H1 (cell line): ENCODE data around the gene ENAH. TPM values are rescaled to one million over a fixed set of nuclear protein-coding genes. Genes with fewer than 3 reads are reported as not detected.

Source experiments
- CTCF ChIA-PET: fragments of 300-600 bp; sonication (Branson Sonifier 250); formaldehyde crosslinking; loops from one replicate; lab custom pipeline; 2021; ENCODE audit not compliant: partially characterized antibody; lab: Charles Lee
- POLR2A ChIA-PET: fragments of 300-600 bp; sonication (Branson Sonifier 250); formaldehyde crosslinking; loops from one replicate; lab custom pipeline; 2021; ENCODE audit warnings: inconsistent platforms; ENCODE audit not compliant: partially characterized antibody; lab: Charles Lee
- DNase-seq, 2 experiments: peaks; one replicate each; pipeline versions ENCODE4 v3.0.0 to v3.0.0-alpha.2; 2010 to 2022; ENCODE audit warnings: low spot score in 2 of 2, low read depth in 1 of 2, mixed read lengths in 1 of 2
- FAIRE-seq: peaks from 2 replicates; lab custom pipeline; 2011; peaks lifted over from hg19 to GRCh38; lab: Jason Lieb, UNC
- H2AFZ ChIP-seq: 2 replicates; pipeline ENCODE4 v1.8.1; 2012; ENCODE audit warnings: low read length, inconsistent platforms
- H2AK5ac ChIP-seq: 2 replicates; pipeline ENCODE4 v1.6.1; 2013; ENCODE audit warnings: low read depth, low read length
- H2BK120ac ChIP-seq: replicated peaks from 2 replicates; pipeline ENCODE3; 2013; ENCODE audit warnings: low read depth, low read length, inconsistent platforms
- H2BK12ac ChIP-seq: 2 replicates; pipeline ENCODE4 v1.6.1; 2013; ENCODE audit warnings: low read depth, low read length
- H2BK15ac ChIP-seq: 2 replicates; pipeline ENCODE4 v1.6.1; 2013; ENCODE audit warnings: low read length
- H2BK20ac ChIP-seq: 2 replicates; pipeline ENCODE4 v1.6.1; 2013; ENCODE audit warnings: low read length
- H2BK5ac ChIP-seq: 2 replicates; pipeline ENCODE4 v1.6.1; 2013; ENCODE audit warnings: low read depth, low read length
- H3K14ac ChIP-seq: 2 replicates; pipeline ENCODE4 v1.6.1; 2013; ENCODE audit warnings: inconsistent platforms; ENCODE audit not compliant: insufficient read length
- H3K18ac ChIP-seq: 2 replicates; pipeline ENCODE4 v1.6.1; 2013; ENCODE audit warnings: low read length; ENCODE audit errors: extremely low read depth
- H3K23ac ChIP-seq: 2 replicates; pipeline ENCODE4 v1.6.1; 2013; ENCODE audit warnings: inconsistent platforms; ENCODE audit not compliant: insufficient read length
- H3K23me2 ChIP-seq: 2 replicates; pipeline ENCODE4 v1.6.1; 2013; ENCODE audit warnings: low read depth, low read length
- H3K27ac ChIP-seq: 2 replicates; pipeline ENCODE4 v1.6.1; 2011; ENCODE audit warnings: low read depth, low read length, inconsistent platforms
- H3K27me3 ChIP-seq, 4 experiments: replicated peaks in 1 of 4; 1 replicate in 1 of 4; 2 replicates in 3 of 4; pipeline versions ENCODE4 v1.6.1 to v1.8.1; 2011 to 2013; ENCODE audit warnings: low read length in 3 of 4, mild to moderate bottlenecking in 3 of 4, inconsistent platforms in 2 of 4, mixed read lengths in 2 of 4, moderate library complexity in 1 of 4; ENCODE audit not compliant: control insufficient read depth in 3 of 4, insufficient read depth in 3 of 4; ENCODE audit errors: extremely low read depth in 1 of 4
- H3K36me3 ChIP-seq, 4 experiments: 2 replicates each; pipeline versions ENCODE4 v1.6.1 to v1.8.1; 2011 to 2013; ENCODE audit warnings: mild to moderate bottlenecking in 4 of 4, low read length in 3 of 4, moderate library complexity in 2 of 4, control low read depth in 1 of 4, inconsistent platforms in 1 of 4; ENCODE audit not compliant: insufficient read depth in 4 of 4, control insufficient read depth in 2 of 4
- H3K4ac ChIP-seq: replicated peaks from 2 replicates; pipeline ENCODE3; 2013; ENCODE audit warnings: low read length, low read depth, mixed read lengths, inconsistent platforms; ENCODE audit not compliant: insufficient read length
- H3K4me1 ChIP-seq, 4 experiments: replicated peaks in 1 of 4; 1 replicate in 1 of 4; 2 replicates in 3 of 4; pipeline versions ENCODE4 v1.6.1 to v1.8.1; 2011 to 2013; ENCODE audit warnings: low read length in 3 of 4, inconsistent platforms in 2 of 4, mixed read lengths in 1 of 4; ENCODE audit not compliant: insufficient read depth in 4 of 4, control insufficient read depth in 3 of 4
- H3K4me2 ChIP-seq, 2 experiments: 2 replicates each; pipeline versions ENCODE4 v1.6.1 to v1.8.1; 2011 to 2013; ENCODE audit warnings: low read depth in 2 of 2, low read length in 2 of 2, control low read depth in 1 of 2, inconsistent platforms in 1 of 2, mild to moderate bottlenecking in 1 of 2; ENCODE audit not compliant: insufficient read depth in 1 of 2
- H3K4me3 ChIP-seq, 4 experiments: fragments of 200-600, 300-600 bp in 1 of 4; sonication (generic), shearing (Covaris generic), sonication (Bioruptor Twin) in 1 of 4; 2 replicates each; pipeline versions ENCODE4 v1.5.1 to v1.8.1; 2011 to 2016; ENCODE audit warnings: low read length in 4 of 4, low read depth in 3 of 4, control low read depth in 2 of 4, inconsistent platforms in 2 of 4, mild to moderate bottlenecking in 2 of 4, mixed read lengths in 1 of 4, moderate library complexity in 1 of 4; ENCODE audit not compliant: insufficient read depth in 2 of 4; ENCODE audit errors: extremely low read depth in 1 of 4
- H3K56ac ChIP-seq: replicated peaks from 2 replicates; pipeline ENCODE3; 2013; ENCODE audit warnings: low read depth, mild to moderate bottlenecking, mixed read lengths, low read length, inconsistent platforms; ENCODE audit not compliant: insufficient read length
- H3K79me1 ChIP-seq: 2 replicates; pipeline ENCODE4 v1.6.1; 2013; ENCODE audit warnings: low read depth, low read length, control low read depth
- H3K79me2 ChIP-seq, 2 experiments: 2 replicates each; pipeline versions ENCODE4 v1.6.1 to v1.8.1; 2012 to 2013; ENCODE audit warnings: low read length in 2 of 2, mild to moderate bottlenecking in 2 of 2, inconsistent platforms in 1 of 2; ENCODE audit not compliant: insufficient read depth in 2 of 2, control insufficient read depth in 1 of 2
- H3K9ac ChIP-seq, 4 experiments: replicated peaks in 1 of 4; 1 replicate in 1 of 4; 2 replicates in 3 of 4; pipeline versions ENCODE4 v1.6.1 to v1.8.1; 2011 to 2013; ENCODE audit warnings: low read depth in 3 of 4, low read length in 3 of 4, control low read depth in 2 of 4, mild to moderate bottlenecking in 2 of 4, moderate library complexity in 2 of 4, inconsistent platforms in 1 of 4; ENCODE audit errors: extremely low read depth in 1 of 4
- H3K9me3 ChIP-seq, 2 experiments: 2 replicates each; pipeline versions ENCODE4 v1.6.1 to v1.8.1; 2012 to 2013; ENCODE audit warnings: mild to moderate bottlenecking in 2 of 2, moderate library complexity in 2 of 2, control low read depth in 1 of 2, inconsistent platforms in 1 of 2, low read depth in 1 of 2, low read length in 1 of 2, mixed read lengths in 1 of 2; ENCODE audit not compliant: insufficient read depth in 2 of 2
- H4K20me1 ChIP-seq, 2 experiments: replicated peaks in 1 of 2; 2 replicates each; pipeline versions ENCODE3 to v1.8.1; 2011 to 2013; ENCODE audit warnings: inconsistent platforms in 2 of 2, low read length in 2 of 2, mild to moderate bottlenecking in 1 of 2; ENCODE audit not compliant: insufficient read depth in 2 of 2, control insufficient read depth in 1 of 2
- H4K5ac ChIP-seq: 2 replicates; pipeline ENCODE4 v1.6.1; 2013; ENCODE audit warnings: low read length, low read depth, mixed read lengths, inconsistent platforms; ENCODE audit not compliant: insufficient read length
- H4K8ac ChIP-seq: 2 replicates; pipeline ENCODE4 v1.8.0; 2013; ENCODE audit warnings: mild to moderate bottlenecking, moderate library complexity, low read length, inconsistent platforms; ENCODE audit not compliant: insufficient read depth; ENCODE audit errors: extremely low read depth
- H4K91ac ChIP-seq: replicated peaks from 2 replicates; pipeline ENCODE3; 2013; ENCODE audit warnings: low read length, mixed read lengths, inconsistent platforms; ENCODE audit not compliant: insufficient read length
- BACH1 ChIP-seq: IDR thresholded peaks from 2 replicates; pipeline ENCODE4 v1.6.1; 2012; ENCODE audit warnings: low read length, improper control_type of control experiment
- CBX5 ChIP-seq: fragments of 300-800, 300-1000 bp; sonication (generic); IDR thresholded peaks from 2 replicates; pipeline ENCODE4 v1.7.1; 2016; ENCODE audit warnings: antibody characterized with exemption, low read length, low read depth
- JUND ChIP-seq: IDR thresholded peaks from 2 replicates; pipeline ENCODE4 v1.6.1; 2011; ENCODE audit warnings: mild to moderate bottlenecking, improper control_type of control experiment, low read length
- WGBS, 2 experiments: shearing (Covaris generic) in 1 of 2; methylation state at CpG; one replicate each; pipeline versions ENCODE4 v1.1.6 to v1.1.7; 2013 to 2015; ENCODE audit warnings: low lambda C conversion rate in 2 of 2, mixed read lengths in 2 of 2, inconsistent platforms in 1 of 2, low coverage in 1 of 2, missing lambda C conversion rate in 1 of 2; ENCODE audit not compliant: insufficient replicate concordance in 2 of 2, insufficient coverage in 1 of 2, insufficient read length in 1 of 2; ENCODE audit errors: extremely low coverage in 1 of 2, missing lambda C conversion rate in 1 of 2; 5-methylcytosine and 5-hydroxymethylcytosine counted together
- polyA plus RNA-seq, 7 experiments: library from polyadenylated mRNA; depleted of rRNA in 3 of 7; stranded (reverse) in 5 of 7; unstranded in 2 of 7; fragments of >200 nt in 5 of 7; fragments of 200-250 nt in 2 of 7; gene quantifications; 1 replicate in 5 of 7; 2 replicates in 1 of 7; 4 replicates in 1 of 7; pipeline versions ENCODE4 v1.2.1 to v1.2.3, GENCODE V29; 2011 to 2013; ENCODE audit warnings: missing spikeins in 2 of 7, mixed read lengths in 2 of 7
- total RNA-seq: library from RNA; stranded (reverse); fragmentation: NEBNext Ultra II Directional; extraction: Animal tissue kit (Norgen Biotek cat#: 25700); gene quantifications from 2 replicates; pipeline ENCODE4 v1.2.1, GENCODE V29; 2021

The ENAH gene
- total and polyA plus RNA-seq, 2 of the 8 experiments (the other 6 are each of a cell fraction or from before 2014, with no cell fraction given), result 39.1 to 335 TPM

DNA sequence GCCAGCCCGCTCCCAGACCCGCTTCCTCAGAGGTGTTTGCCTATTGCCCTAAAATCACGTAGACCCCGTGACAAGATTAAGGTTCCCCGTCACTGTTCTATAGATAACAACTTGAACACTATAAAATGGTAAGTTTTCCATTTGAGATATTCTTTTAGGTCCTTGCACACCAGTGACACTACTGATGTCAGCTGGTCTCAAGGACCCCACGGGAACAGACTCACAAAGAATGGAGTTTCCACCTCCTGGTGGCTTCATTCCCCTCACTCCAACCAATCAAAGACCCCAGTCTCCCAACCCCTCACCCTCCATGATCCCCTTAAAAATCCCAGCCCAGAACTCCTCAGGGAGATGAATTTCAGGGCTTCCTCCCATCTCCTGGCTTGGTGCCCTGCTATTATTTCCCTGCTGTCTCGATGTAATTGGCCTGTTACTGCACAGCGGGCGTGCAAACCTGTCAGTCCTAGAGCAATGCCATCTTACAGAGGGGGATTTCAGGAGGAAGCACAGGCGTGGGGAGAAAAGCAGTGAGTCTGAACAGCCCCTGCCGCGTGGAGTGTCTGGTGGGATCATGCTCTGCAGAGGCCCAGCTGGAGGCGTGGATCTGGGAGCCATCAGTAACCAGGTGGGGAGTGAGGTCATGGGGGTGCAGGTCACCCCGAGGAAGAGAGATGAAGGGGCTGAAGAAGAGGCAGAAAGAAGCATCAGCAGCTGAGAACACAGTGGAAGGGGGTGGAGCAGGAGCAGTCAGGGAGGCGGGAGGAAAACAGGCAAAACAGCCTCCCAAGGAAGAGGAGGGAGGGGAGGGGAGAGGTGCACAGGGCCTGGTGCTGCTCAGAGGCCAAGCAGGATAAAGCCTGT, 190.0 kb downstream of the ENAH start:
- Histone ChIP-seq H2AFZ (peak overlapping the region; percentile 0; the same call in 1 of the 2 replicates), H3K4me1 (peaks cover 6 to 20% (median 12%) of the 10 kb centered on the region in 4 experiments), H3K27me3 (no peaks in the 10 kb centered on the region; a peak in 1 of 7 replicates), H2AK5ac (no peak overlapping the region), H3K27ac (no peak overlapping the region), H3K79me2 (no peaks in the 10 kb centered on the region), H2BK12ac (peak overlapping the region; percentile 55; the same call in 1 of the 2 replicates), H3K56ac (no peak overlapping the region), H3K79me1 (no peaks in the 10 kb centered on the region), H3K23ac (no peak overlapping the region), H2BK120ac (no peak overlapping the region), H3K9me3 (no peaks in the 10 kb centered on the region), H2BK5ac (no peak overlapping the region), H4K20me1 (no peaks in the 10 kb centered on the region), H4K5ac (no peak overlapping the region), H3K36me3 (no peaks in the 10 kb centered on the region), H2BK20ac (peak overlapping the region; percentile 86; the same call in 1 of the 2 replicates), H4K91ac (no peak overlapping the region), H3K4me2 (peak overlapping the region in 1 of 2 experiments; percentile 10; a peak in 1 of 4 replicates), H3K9ac (no peak overlapping the region), H3K23me2 (no peaks in the 10 kb centered on the region; the same call in 1 of the 2 replicates), H4K8ac (no peak overlapping the region), H3K4ac (no peak overlapping the region), H3K14ac (no peak overlapping the region), H3K4me3 (no peak overlapping the region), H2BK15ac (peak overlapping the region; percentile 18; the same call in 1 of the 2 replicates), H3K18ac (no peak overlapping the region)
- 75% methylated on average over 15 of the region's 15 CpGs; no CpG with 5 or more reads in 1 of the 2 experiments for WGBS, 2 experiments
- CTCF ChIA-PET, result interaction anchor here (0.8 to 2.8 kb wide), 6 partner anchors 10 to 348 kb away, joined by 3 to 20 read pairs (median 4); no protein-coding TSS in a partner anchor
- no peak for TF ChIP-seq BACH1
- no peak for TF ChIP-seq JUND
- TF ChIP-seq CBX5, result no peak
- POLR2A ChIA-PET, result no interaction called here
- DNase-seq (no peak), FAIRE-seq (no peak)
